ENCODE measurements around the gene ZBED1.

ZBED1 gene

GRCh38 chrX:2447484-2447883 lies 53.3 kb downstream of the ZBED1 start:
- TF ChIP-seq CTCF (IDR thresholded peaks at IDR 0.05; ENCODE audit: insufficient read depth, low read length) (no peak), GABPA (IDR thresholded peaks at IDR 0.05; ENCODE audit: low read depth) (no peak), REST (IDR thresholded peaks at IDR 0.05; ENCODE audit: insufficient replicate concordance, low read depth) (no peak), SPI1 (IDR thresholded peaks at IDR 0.05; ENCODE audit: borderline replicate concordance, low read depth) (no peak), POLR2AphosphoS5 (IDR thresholded peaks at IDR 0.05; ENCODE audit: low read depth) (no peak)
- Histone ChIP-seq H3K27me3 (ENCODE audit: insufficient read depth, poor library complexity, severe bottlenecking) (no peaks in the 10 kb centered on the region), H3K27ac (replicated peaks) (no peak overlapping the region), H3K4me3 (replicated peaks; ENCODE audit: insufficient read depth, low read length) (no peak overlapping the region)
- no peak for DNase-seq (ENCODE audit: low read depth in 1 of 2, low spot score in 1 of 2)

GRCh38 chrX:2446815-2447214 lies 54.0 kb downstream of the ZBED1 start:
- no peak for TF ChIP-seq REST (IDR thresholded peaks at IDR 0.05; ENCODE audit: insufficient replicate concordance, low read depth)
- TF ChIP-seq POLR2AphosphoS5 (IDR thresholded peaks at IDR 0.05; ENCODE audit: low read depth) = no peak
- no peak for TF ChIP-seq CTCF (IDR thresholded peaks at IDR 0.05; ENCODE audit: insufficient read depth, low read length)
- no peak for TF ChIP-seq GABPA (IDR thresholded peaks at IDR 0.05; ENCODE audit: low read depth)
- TF ChIP-seq SPI1 (IDR thresholded peaks at IDR 0.05; ENCODE audit: borderline replicate concordance, low read depth) = no peak
- no peak for DNase-seq (ENCODE audit: low read depth in 1 of 2, low spot score in 1 of 2)
- Histone ChIP-seq H3K27me3 (ENCODE audit: insufficient read depth, poor library complexity, severe bottlenecking) (no peaks in the 10 kb centered on the region), H3K4me3 (replicated peaks; ENCODE audit: insufficient read depth, low read length) (no peak overlapping the region), H3K27ac (replicated peaks) (no peak overlapping the region)

- TF ChIP-seq POLR2AphosphoS5 (IDR thresholded peaks at IDR 0.05; ENCODE audit: low read depth) = no peak
- no peak for TF ChIP-seq SPI1 (IDR thresholded peaks at IDR 0.05; ENCODE audit: borderline replicate concordance, low read depth)
- TF ChIP-seq CTCF (IDR thresholded peaks at IDR 0.05; ENCODE audit: insufficient read depth, low read length) = no peak
- TF ChIP-seq GABPA (IDR thresholded peaks at IDR 0.05; ENCODE audit: low read depth) = no peak
- TF ChIP-seq REST (IDR thresholded peaks at IDR 0.05; ENCODE audit: insufficient replicate concordance, low read depth) = no peak
- Histone ChIP-seq H3K27ac (replicated peaks) (no peak overlapping the region), H3K4me3 (replicated peaks; ENCODE audit: insufficient read depth, low read length) (no peak overlapping the region), H3K27me3 (ENCODE audit: insufficient read depth, poor library complexity, severe bottlenecking) (no peaks in the 10 kb centered on the region)
- no peak for DNase-seq (ENCODE audit: low read depth in 1 of 2, low spot score in 1 of 2)
These were observed 54.8 kb downstream of the ZBED1 start for GRCh38 chrX:2445662-2446623.
